Transverse colon (tissue), 3 donors: ENCODE measurements around the gene SHMT2.

Source experiments
- CTCF ChIP-seq, 5 experiments: fragments of 200-600 bp in 3 of 5; fragments of 450-650 bp in 2 of 5; sonication (generic) in 3 of 5; IDR thresholded peaks; 1 replicate in 2 of 5; 2 replicates in 3 of 5; pipeline ENCODE4 v1.5.1; 2016 to 2017; ENCODE audit warnings: antibody characterized with exemption in 5 of 5, inconsistent platforms in 3 of 5, mild to moderate bottlenecking in 2 of 5, moderate library complexity in 1 of 5
- POLR2A ChIP-seq: fragments of 450-650 bp; IDR thresholded peaks from one replicate; pipeline ENCODE4 v1.6.1; 2016; ENCODE audit warnings: antibody characterized with exemption, mild to moderate bottlenecking, moderate library complexity

- TF ChIP-seq CTCF (IDR thresholded peaks at IDR 0.05) = peak; percentile 100
- no peak for TF ChIP-seq POLR2A
Observed at GRCh38 chr12:57238854-57239554, 9.5 kb downstream of the SHMT2 start.
